Fibroblast of villous mesenchyme (primary cell): ENCODE measurements around the gene ZCWPW1. TPM values are rescaled to one million over a fixed set of nuclear protein-coding genes. Genes with fewer than 3 reads are reported as not detected.
"Not testable (repeated sequence)": the region's sequence is repeated elsewhere in the genome, so short reads cannot be mapped to it uniquely, and the experiment has no call there.

Experiments
- DNase-seq: peaks from one replicate; pipeline ENCODE4 v3.0.0-alpha.2; 2010; ENCODE audit warnings: low read depth
- H3K4me3 ChIP-seq: 2 replicates; pipeline ENCODE4 v1.5.1; 2011; ENCODE audit warnings: low read depth, mild to moderate bottlenecking, low read length
- total RNA-seq: library from RNA; depleted of rRNA; stranded (reverse); fragments of >200 nt; gene quantifications from 2 replicates; pipeline ENCODE4 v1.2.3, GENCODE V29; 2012
- TF ChIP-seq, protein P1 (sequence below): IDR thresholded peaks from 2 replicates; pipeline ENCODE4 v1.5.1; 2012; ENCODE audit warnings: low read depth, mild to moderate bottlenecking, low read length; ENCODE audit not compliant: insufficient read depth

ZCWPW1 gene
- total RNA-seq, 1 donor = 0.43 TPM

DNA sequence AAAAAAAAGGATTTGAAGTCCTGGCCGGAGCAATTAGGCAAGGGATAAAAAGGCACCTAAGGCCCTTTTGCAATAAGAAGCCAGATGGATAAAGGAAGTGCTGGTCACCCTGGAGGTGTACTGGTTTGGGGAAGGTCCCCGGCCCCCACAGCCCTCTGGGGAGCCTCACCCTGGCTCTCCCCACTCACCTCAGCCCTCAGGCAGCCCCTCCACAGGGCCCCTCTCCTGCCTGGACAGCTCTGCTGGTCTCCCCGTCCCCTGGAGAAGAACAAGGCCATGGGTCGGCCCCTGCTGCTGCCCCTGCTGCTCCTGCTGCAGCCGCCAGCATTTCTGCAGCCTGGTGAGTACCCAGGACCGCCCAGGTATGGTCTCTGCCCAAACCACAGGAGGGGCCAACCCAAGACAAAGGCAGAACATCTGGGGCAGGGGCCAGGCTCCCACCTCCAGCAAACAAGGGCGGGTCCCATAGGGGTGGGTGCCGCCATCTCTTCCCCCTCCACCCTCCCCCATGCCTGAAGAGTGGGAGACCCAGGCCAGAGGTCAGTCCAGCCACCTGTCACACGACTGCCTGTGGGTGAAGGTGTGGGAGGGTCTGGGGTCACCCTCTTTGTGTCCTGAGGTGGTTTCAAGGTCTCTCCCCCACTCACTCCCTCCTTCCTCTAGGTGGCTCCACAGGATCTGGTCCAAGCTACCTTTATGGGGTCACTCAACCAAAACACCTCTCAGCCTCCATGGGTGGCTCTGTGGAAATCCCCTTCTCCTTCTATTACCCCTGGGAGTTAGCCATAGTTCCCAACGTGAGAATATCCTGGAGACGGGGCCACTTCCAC is 70.3 kb downstream of the ZCWPW1 start, which contains the start of gene PILRB:
Gene PILRB (plus strand): TSS at position 91 of the 830 bp plus-strand sequence. CDS start 186 bp downstream, at position 277.
- TF ChIP-seq, protein P1, sequence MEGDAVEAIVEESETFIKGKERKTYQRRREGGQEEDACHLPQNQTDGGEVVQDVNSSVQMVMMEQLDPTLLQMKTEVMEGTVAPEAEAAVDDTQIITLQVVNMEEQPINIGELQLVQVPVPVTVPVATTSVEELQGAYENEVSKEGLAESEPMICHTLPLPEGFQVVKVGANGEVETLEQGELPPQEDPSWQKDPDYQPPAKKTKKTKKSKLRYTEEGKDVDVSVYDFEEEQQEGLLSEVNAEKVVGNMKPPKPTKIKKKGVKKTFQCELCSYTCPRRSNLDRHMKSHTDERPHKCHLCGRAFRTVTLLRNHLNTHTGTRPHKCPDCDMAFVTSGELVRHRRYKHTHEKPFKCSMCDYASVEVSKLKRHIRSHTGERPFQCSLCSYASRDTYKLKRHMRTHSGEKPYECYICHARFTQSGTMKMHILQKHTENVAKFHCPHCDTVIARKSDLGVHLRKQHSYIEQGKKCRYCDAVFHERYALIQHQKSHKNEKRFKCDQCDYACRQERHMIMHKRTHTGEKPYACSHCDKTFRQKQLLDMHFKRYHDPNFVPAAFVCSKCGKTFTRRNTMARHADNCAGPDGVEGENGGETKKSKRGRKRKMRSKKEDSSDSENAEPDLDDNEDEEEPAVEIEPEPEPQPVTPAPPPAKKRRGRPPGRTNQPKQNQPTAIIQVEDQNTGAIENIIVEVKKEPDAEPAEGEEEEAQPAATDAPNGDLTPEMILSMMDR = no peak
- no peak within 1 kb of the TSS for H3K4me3 ChIP-seq
- DNase-seq = no peak

DNA sequence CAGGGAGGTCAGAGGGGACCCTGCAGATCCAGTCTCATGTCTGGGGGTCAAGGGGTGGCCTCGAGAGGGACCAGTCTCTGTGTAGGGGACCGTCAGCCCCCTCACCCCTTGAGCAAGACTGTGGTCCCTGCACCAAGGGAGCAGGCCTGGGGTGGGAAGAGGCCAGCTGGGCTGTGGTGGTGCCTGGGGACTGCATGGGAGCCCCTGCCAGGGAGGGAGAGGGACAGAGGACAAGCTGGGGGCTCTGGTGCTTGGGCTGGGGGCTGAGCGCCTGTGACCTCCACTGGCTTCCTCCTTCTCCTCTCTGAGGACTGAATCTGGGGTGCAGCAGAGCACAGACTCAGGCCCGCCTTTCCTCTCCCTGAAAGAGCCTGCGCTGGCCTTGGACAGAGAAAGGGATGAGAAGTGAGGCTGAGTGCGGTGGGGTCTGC is 71.4 kb downstream of the ZCWPW1 start:
- TF ChIP-seq, protein P1 = no peak
- no peak for DNase-seq
- H3K4me3 ChIP-seq = no peak overlapping the region

DNA sequence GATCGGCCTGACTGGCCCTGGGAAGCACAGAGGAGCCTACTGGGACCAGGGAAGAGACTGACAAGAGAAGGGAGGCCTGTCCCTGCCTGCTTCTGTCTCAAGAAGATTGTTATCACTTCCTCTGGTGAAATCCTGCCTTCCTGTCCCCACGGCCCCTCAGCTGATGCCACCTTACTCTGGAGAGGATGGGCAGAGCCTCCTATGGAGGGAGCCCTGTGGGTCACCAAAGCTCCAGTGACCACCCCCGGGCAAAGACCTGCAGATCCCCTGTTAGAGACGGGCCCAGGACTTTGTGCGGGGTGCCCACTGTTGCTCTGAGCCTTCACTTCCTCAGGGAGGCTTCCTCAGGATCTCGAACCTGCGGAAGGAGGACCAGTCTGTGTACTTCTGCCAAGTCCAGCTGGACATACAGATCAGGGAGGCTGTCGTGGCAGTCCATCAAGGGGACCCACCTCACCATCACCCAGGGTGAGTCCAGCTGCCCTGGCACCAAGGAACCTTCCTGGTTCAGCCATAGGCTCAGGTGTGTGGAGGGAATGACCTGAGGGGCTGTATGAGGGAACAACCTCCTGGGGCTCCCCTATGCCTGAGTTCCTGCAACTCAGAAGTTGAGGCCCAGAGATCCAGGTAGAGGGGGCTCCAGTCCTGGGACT is 72.0 kb downstream of the ZCWPW1 start:
- DNase-seq = no peak
- TF ChIP-seq, protein P1 = no peak
- H3K4me3 ChIP-seq = no peak overlapping the region

DNA sequence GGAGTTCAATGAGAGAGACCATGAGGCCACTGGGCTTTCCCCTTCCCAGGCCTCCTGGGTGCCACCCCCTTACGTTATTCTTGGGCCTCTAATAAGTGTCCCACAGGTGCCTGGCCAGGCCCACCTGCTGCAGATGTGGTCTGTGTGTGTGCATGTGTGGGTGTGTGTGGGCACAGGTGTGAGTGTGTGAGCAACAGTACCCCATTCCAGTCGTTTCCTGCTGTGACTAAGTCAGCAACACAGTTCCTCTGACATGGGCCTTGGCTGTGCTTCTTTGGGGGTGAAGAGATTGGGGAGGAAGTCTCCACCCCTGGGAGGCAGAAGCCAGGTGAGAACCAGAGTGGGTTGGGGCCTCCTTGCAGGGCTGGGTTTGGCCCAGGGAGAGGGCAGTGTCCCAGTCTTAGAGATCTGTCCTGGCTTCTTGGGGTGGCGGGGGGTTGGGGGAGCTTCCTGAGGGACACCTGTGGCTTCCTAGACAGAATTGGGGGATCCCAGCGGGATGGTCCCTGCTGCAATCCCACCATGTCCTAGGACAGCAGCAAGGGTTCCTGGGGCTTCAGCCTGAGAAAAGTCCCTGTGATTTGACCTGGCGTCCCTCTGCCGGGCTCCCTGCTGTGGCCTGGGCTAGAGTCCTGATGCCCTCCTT is 74.7 kb downstream of the ZCWPW1 start:
- H3K4me3 ChIP-seq = no peak overlapping the region
- TF ChIP-seq, protein P1 = no peak
- no peak for DNase-seq

DNA sequence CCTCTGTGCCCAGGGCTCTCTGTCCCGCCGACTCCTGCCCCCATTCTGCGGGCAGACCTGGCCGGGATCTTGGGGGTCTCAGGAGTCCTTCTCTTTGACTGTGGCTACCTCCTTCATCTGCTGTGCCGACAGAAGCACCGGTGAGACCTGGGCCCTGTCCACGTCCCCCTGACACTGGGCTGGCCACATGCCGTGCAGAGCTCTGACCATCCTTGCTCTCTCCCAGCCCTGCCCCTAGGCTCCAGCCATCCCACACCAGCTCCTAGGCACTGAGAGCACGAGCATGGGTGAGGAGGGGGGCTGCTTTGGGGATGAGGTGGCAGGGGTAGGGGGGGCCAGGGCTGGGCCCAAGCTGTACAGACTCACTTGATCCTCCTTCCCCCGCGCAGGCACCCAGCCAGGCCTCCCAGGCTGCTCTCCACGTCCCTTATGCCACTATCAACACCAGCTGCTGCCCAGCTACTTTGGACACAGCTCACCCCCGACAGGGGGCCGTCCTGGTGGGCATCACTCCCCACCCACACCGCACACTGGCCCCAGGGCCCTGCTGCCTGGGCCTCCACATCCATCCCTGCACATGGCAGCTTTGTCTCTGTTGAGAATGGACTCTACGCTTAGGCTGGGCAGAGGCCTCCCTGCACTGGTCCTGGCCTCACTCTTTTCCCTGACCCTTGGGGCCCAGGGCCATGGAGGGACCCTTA is 75.4 kb downstream of the ZCWPW1 start:
- no peak overlapping the region for H3K4me3 ChIP-seq
- TF ChIP-seq, protein P1 = no peak
- no peak for DNase-seq

DNA sequence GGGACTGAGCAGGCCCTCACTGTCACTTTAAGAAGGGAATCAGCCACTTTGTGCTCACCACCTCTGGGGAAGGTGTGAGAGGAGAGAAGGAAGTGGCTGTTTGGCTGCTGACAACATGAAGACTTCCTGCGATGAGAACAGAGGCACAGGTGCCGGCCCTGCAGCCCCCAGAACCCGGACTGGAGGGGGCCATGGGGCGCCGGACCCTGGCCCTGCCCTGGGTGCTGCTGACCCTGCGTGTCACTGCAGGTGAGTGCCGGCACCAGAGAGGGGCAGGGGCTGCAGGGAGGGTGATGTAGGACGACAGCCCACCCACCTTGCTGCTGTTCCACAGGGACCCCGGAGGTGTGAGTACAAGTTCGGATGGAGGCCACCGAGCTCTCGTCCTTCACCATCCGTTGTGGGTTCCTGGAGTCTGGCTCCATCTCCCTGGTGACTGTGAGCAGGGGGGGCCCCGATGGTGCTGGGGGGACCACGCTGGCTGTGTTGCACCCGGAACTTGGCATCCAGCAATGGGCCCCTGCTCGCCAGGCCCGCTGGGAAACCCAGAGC is 76.2 kb downstream of the ZCWPW1 start:
- not testable (repeated sequence) for H3K4me3 ChIP-seq, DNase-seq
